Measurements from ENCODE around the gene NAA20. TPM values are rescaled to one million over a fixed set of nuclear protein-coding genes. Genes with fewer than 3 reads are reported as not detected.
A peak's percentile ranks its signal among the peaks of the same experiment; 100 is the strongest.

Gene NAA20
- total and polyA plus RNA-seq, 2 donors from 2014 or later = 72.8 to 104 TPM

GRCh38 chr20:20022498-20022897 lies 5.3 kb downstream of the NAA20 start:
- H3K4me1 ChIP-seq (ENCODE audit: control insufficient read depth in 2 of 3, insufficient read depth in 2 of 3, low read depth in 1 of 3, low read length in 3 of 3) = peaks cover 0 to 18% (median 11%) of the 10 kb centered on the region in 3 donors
- H3K9me3 ChIP-seq (ENCODE audit: control insufficient read depth in 2 of 3, insufficient read depth in 1 of 3, low read length in 3 of 3) = no peaks in the 10 kb centered on the region
- no peak for DNase-seq
- H3K4me3 ChIP-seq (ENCODE audit: low read length in 3 of 3) = no peak overlapping the region
- no peak overlapping the region for H3K9ac ChIP-seq (ENCODE audit: low read length in 3 of 3)
- intact Hi-C loops (cut with DNase I) = no loop called here
- no peak for TF ChIP-seq CTCF (IDR thresholded peaks at IDR 0.05; ENCODE audit: borderline replicate concordance, extremely low read depth, insufficient read depth)
- H3K27ac ChIP-seq (ENCODE audit: low read depth in 2 of 2, low read length in 2 of 2) = no peak overlapping the region
- peaks cover 2 to 5% (median 3%) of the 10 kb centered on the region in 3 donors for H3K36me3 ChIP-seq (ENCODE audit: control insufficient read depth in 2 of 3, insufficient read depth in 3 of 3, low read length in 3 of 3)
- FAIRE-seq = no peak
- H3K27me3 ChIP-seq (ENCODE audit: control insufficient read depth, insufficient read depth, low read length) = no peaks in the 10 kb centered on the region

GRCh38 chr20:20023395-20023794 lies 6.2 kb downstream of the NAA20 start:
- no peak for FAIRE-seq
- no peak overlapping the region for H3K9ac ChIP-seq (ENCODE audit: low read length in 3 of 3)
- intact Hi-C loops (cut with DNase I) = no loop called here
- H3K4me3 ChIP-seq (ENCODE audit: low read length in 3 of 3) = no peak overlapping the region
- peaks cover 2 to 5% (median 4%) of the 10 kb centered on the region in 3 donors for H3K36me3 ChIP-seq (ENCODE audit: control insufficient read depth in 2 of 3, insufficient read depth in 3 of 3, low read length in 3 of 3)
- no peaks in the 10 kb centered on the region for H3K27me3 ChIP-seq (ENCODE audit: control insufficient read depth, insufficient read depth, low read length)
- H3K27ac ChIP-seq (ENCODE audit: low read depth in 2 of 2, low read length in 2 of 2) = no peak overlapping the region
- DNase-seq = no peak
- no peak for TF ChIP-seq CTCF (IDR thresholded peaks at IDR 0.05; ENCODE audit: borderline replicate concordance, extremely low read depth, insufficient read depth)
- peaks cover 0 to 13% (median 9%) of the 10 kb centered on the region in 3 donors for H3K4me1 ChIP-seq (ENCODE audit: control insufficient read depth in 2 of 3, insufficient read depth in 2 of 3, low read depth in 1 of 3, low read length in 3 of 3)
- H3K9me3 ChIP-seq (ENCODE audit: control insufficient read depth in 2 of 3, insufficient read depth in 1 of 3, low read length in 3 of 3) = no peaks in the 10 kb centered on the region

- Histone ChIP-seq H3K27me3 (ENCODE audit: control insufficient read depth, insufficient read depth, low read length) (no peaks in the 10 kb centered on the region), H3K36me3 (ENCODE audit: control insufficient read depth in 2 of 3, insufficient read depth in 3 of 3, low read length in 3 of 3) (peaks cover 2 to 7% (median 4%) of the 10 kb centered on the region in 3 donors), H3K9me3 (ENCODE audit: control insufficient read depth in 2 of 3, insufficient read depth in 1 of 3, low read length in 3 of 3) (no peaks in the 10 kb centered on the region), H3K27ac (ENCODE audit: low read depth in 2 of 2, low read length in 2 of 2) (no peak overlapping the region), H3K4me3 (ENCODE audit: low read length in 3 of 3) (no peak overlapping the region), H3K4me1 (ENCODE audit: control insufficient read depth in 2 of 3, insufficient read depth in 2 of 3, low read depth in 1 of 3, low read length in 3 of 3) (peaks cover 0 to 5% (median 0%) of the 10 kb centered on the region in 3 donors), H3K9ac (ENCODE audit: low read length in 3 of 3) (no peak overlapping the region)
- peak in 2 of 5 donors; percentile 36 to 55 for DNase-seq
- FAIRE-seq = no peak
- intact Hi-C loops (cut with DNase I) = no loop called here
- TF ChIP-seq CTCF (IDR thresholded peaks at IDR 0.05; ENCODE audit: borderline replicate concordance, extremely low read depth, insufficient read depth) = no peak
These were observed 7.8 kb downstream of the NAA20 start for GRCh38 chr20:20024942-20025341.

- no peak overlapping the region for H3K4me3 ChIP-seq (ENCODE audit: low read length in 3 of 3)
These were observed 10.1 kb downstream of the NAA20 start for GRCh38 chr20:20027284-20027683.

More at GRCh38 chr20:20027284-20027683, 10.1 kb downstream of the NAA20 start:
- Histone ChIP-seq H3K27me3 (ENCODE audit: control insufficient read depth, insufficient read depth, low read length) (no peaks in the 10 kb centered on the region), H3K9me3 (ENCODE audit: control insufficient read depth in 2 of 3, insufficient read depth in 1 of 3, low read length in 3 of 3) (no peaks in the 10 kb centered on the region), H3K9ac (ENCODE audit: low read length in 3 of 3) (no peak overlapping the region), H3K36me3 (ENCODE audit: control insufficient read depth in 2 of 3, insufficient read depth in 3 of 3, low read length in 3 of 3) (peaks cover 5 to 17% (median 7%) of the 10 kb centered on the region in 3 donors), H3K27ac (ENCODE audit: low read depth in 2 of 2, low read length in 2 of 2) (no peak overlapping the region), H3K4me1 (ENCODE audit: control insufficient read depth in 2 of 3, insufficient read depth in 2 of 3, low read depth in 1 of 3, low read length in 3 of 3) (no peaks in the 10 kb centered on the region)
- intact Hi-C loops (cut with DNase I) = no loop called here
- FAIRE-seq = no peak
- no peak for TF ChIP-seq CTCF (IDR thresholded peaks at IDR 0.05; ENCODE audit: borderline replicate concordance, extremely low read depth, insufficient read depth)
- peak in 1 of 5 donors; percentile 13 for DNase-seq

All from kidney (tissue), 14 donors.